Activated CD8-positive, alpha-beta memory T cell treated with anti-CD3 and anti-CD28 coated beads for 36 hours (primary cell): ENCODE data around the gene GAPT. TPM values are rescaled to one million over a fixed set of nuclear protein-coding genes. Genes with fewer than 3 reads are reported as not detected.

Experiments used
- CTCF ChIA-PET: fragments of 350-600 bp; sonication (Branson Sonifier 250); formaldehyde crosslinking; loops from one replicate; lab custom pipeline; 2021; ENCODE audit warnings: antibody characterized with exemption; lab: Charles Lee
- POLR2A ChIA-PET: fragments of 350-600 bp; sonication (Branson Sonifier 250); formaldehyde crosslinking; loops from one replicate; lab custom pipeline; 2021; ENCODE audit warnings: antibody characterized with exemption; lab: Charles Lee
- total RNA-seq, 2 experiments: library from RNA; stranded (reverse); gene quantifications; one replicate each; pipeline ENCODE4 v1.2.3, GENCODE V29; 2021

The GAPT gene
- not detected for total RNA-seq

DNA sequence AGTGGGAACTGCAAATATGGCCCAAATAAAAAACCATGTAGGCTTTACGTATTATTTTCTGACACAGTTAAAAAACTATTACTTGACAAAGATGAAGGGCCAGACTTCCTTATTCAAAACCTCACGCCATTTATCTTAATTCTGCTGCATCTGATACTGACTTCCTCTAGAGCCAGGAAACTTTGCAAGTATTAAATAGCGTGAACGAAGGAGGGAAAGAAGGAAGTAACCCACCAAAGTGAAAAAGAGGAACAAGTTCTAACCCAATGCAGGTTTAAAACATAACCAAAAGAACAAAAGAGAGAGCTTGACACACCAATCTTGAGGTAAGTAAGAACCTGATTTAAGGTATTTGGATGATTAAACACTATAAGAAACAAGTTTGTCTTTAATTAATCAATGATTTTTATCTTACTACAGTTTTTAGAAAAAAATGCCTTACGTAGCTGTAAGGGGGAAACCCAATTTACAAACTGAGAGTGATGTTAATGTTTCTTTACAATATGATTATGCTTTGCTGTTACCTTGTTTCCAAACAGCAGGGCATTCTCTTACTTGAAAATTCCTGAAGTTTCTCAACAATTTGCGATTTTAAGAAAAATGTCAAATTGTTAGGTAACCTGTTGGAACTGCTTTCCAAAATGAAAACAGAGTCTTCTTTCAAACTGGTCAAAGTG is at the start of gene GAPT:
Gene GAPT, plus strand, starts transcription at position 220 of the 677 bp plus-strand sequence. CDS start 3,102 bp downstream, outside the sequence.
- CTCF ChIA-PET: no interaction called here
- POLR2A ChIA-PET: no interaction called here

DNA sequence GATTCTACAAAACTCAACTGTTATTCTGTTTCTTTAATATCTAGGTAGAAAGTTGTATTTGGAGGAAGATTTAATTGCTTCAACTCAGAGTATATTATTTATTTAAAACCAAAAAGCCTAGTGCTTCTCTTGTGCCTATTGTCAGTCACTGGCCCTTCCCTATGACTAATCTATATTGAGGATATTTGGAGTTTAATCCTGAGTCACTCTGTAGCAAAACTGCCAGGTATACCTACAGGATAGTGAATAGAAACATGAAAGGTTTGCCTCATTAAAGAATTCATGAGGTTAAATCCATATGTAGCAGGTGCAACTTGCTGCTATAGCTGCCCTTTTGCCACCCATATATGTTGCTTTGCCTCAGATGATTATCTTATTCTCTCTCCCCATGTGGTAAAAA is 46.4 kb upstream of the GAPT start:
- ChIA-PET POLR2A (no interaction called here), CTCF (no interaction called here)

DNA sequence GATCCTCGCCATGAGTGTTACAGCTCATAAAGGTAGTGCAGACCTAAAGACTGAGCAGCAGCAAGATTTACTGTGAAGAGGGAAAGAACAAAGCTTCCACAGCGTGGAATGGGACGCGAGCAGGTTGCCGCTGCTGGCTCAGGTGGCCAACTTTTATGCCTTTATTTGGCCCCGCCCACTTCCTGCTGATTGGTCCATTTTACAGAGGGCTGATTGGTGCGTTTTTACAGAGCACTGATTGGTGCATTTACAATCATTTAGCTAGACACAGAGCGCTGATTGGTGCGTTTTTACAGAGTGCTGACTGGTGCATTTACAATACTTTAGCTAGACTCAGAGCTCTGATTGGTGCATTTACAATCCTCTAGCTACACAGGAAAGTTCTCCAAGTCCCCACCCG is 45.2 kb upstream of the GAPT start:
- ChIA-PET POLR2A (no interaction called here), CTCF (no interaction called here)

DNA sequence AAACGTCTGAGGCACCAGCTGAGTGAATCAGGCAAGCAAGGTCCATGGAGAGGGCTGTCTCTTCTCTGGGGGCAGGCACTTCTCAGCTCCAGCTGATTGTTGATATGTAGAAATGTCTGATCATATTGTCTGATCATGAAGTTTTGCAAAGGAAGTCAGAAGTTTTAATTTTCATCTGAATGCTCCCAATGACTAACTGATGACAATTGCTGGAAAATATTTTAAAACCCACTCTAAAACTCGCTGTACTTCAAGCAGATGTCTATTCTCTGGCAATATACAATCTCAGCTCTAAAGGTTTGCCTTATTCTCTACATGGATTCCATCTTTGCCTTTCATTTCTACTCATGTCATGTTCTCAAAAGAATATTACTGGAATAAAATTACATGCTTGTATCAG is 44.0 kb upstream of the GAPT start:
- CTCF ChIA-PET: no interaction called here
- POLR2A ChIA-PET: no interaction called here

DNA sequence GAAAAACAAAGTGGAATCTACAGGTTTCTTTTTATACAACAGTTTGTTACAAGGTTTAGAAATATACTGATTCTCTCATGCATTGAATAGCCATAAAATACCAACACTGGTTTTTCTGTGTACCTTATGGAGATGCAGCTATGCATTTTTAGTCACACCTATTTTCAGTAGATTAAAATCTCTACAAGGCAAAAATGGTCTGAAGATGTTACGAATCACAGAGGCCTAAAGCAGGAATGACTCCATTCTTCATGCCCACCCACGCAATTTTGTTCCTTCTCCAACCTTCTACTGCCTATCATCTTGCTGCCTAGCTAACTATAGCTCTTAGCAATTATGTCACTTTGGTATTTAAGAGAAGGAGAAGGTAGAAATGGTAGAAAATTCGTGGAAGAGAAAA is 41.2 kb upstream of the GAPT start:
- ChIA-PET POLR2A (no interaction called here), CTCF (no interaction called here)

DNA sequence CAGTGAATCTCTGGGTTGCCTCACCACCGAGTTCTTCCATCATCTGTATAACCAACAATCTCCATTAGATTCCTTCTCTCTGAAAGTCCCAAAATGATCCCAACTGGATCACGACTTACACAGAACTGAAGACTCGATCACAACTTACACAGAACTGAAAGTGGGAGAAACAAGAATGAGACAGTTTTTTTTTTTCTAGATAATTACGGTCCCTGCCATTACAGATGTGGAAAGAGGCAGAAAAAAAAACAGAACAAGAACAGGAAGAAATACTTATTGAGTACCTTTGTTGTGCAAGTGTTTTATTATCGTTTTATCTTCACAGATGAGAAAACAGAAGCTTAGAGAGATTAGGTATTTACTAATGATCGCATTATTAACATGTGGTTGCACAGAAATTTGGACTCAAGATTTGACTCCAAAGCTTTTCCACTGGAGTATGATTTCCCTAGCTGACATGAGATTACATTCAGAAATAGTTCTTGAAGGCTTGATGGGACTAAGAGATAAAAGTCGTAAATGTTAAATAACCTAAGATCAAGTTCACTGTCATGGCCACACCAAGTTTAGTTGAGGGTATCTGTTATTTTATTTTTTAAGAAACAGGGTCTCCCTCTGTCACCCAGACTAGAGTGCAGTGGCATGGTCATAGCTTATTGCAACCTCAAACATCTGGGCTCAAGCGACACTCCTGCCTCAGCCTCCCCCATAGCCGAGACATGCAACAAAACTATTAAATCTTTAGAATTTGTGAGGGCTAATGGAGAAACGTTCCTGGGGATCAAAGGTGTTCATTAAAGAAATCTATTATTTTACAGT is 40.2 kb upstream of the GAPT start:
- ChIA-PET CTCF (no interaction called here), POLR2A (no interaction called here)

DNA sequence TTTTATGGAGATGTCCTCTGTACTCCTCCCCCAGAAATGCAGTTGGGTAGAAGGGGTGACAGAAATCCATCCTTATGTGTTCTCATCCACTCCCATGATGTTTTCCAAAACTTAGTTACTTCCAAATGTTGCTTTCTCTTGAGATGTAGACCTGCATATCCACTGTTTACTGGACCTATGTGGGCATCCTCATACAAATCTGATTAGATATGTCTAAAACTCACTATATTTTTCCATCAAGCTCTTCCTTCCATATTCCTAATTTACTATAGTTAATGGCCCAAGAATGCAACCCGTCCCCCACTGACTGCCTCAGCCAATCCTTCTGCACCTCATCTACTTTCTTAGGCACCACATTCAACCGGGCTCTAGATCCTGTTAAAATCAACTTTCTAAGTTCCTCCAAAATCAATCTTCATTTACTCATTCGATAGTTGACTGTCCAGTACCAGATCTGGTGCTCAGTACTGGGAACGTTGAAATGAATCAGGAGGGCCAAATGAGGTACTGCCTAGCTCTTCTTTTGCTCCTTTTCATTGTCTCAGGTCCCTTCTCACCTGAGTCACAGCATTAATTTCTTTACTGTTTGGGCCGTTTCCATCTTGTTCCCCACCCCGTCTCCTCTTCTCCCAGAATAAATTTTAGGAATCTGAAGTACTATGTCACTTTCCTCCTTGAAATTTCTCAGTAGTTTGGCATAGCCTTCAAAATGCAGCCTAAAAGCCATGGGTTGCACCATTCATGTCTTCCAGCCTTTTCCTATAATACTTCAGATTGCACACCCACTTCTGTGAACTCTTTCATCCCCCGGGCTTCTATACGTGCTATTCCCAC is 39.3 kb upstream of the GAPT start:
- POLR2A ChIA-PET: no interaction called here
- CTCF ChIA-PET: no interaction called here

DNA sequence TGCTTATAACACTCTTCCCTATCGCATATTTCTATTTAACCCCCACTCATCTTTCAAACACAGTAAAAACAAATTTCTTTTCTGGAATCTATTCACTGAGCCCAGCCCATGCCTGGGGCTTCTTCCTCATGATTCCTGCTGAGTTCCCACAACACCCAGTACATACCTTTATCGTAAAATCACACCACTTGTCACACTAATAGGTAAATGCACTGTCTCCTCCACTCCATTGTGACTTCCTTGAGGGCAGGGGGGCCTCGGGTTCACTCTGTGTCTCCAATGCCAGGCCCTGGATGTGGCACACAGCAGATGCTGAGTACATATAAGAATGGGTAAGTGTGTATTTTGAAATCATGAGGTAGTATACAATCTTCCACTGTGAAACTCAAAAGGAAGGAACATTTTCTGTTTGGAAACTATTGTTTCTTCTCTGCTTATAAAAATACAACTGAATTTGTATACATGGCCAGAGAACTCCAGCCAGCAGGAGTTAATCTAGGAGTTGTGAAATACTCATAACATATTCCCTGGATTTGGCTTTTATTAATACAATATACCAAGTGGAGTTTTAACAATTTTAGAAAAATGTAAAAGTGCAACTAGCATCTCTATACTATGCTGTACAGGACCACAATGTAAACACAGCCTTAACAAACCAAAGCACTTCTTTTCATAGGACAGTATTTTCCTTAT is 38.5 kb upstream of the GAPT start:
- CTCF ChIA-PET: no interaction called here
- POLR2A ChIA-PET: no interaction called here

DNA sequence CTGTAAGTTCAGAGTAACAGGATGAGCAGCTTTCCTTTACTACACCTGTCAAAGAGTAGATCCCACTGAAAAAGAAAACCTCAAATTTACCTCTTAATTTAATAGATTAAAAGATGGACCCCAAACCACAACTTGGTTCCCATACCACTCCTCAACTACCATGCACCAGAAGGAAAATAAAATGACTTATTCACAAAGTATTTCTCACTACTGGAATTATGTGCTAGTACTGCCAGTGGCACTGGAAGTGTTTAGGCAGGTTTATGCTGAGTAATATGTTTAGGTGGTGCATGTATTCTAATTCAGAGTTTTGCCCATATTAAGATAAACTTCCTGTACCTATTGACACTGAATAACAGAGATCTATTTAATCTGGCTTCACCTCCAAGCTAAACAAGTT is 37.9 kb upstream of the GAPT start:
- CTCF ChIA-PET: no interaction called here

DNA sequence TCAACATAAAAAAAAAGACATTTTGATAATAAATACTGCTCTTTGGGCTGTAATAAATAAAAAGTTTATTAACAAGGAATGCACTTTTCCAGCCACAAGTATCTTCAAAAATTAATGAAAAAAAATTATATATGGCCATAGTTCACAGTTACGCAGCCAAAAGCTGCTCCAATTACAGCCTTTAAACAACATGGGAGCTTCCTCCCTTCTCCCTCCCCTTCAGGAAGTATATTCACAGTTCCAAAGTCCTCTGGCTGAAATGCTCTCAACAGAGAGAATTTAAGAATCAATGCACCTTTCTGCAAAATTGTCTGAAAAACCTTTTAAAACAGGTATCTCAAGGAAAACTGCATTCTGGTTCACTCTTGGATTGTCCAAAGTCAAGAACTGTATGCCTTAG is 37.2 kb upstream of the GAPT start:
- ChIA-PET POLR2A (no interaction called here), CTCF (no interaction called here)

More for the DNA sequence above, 37.9 kb upstream of the GAPT start:
- POLR2A ChIA-PET: no interaction called here

DNA sequence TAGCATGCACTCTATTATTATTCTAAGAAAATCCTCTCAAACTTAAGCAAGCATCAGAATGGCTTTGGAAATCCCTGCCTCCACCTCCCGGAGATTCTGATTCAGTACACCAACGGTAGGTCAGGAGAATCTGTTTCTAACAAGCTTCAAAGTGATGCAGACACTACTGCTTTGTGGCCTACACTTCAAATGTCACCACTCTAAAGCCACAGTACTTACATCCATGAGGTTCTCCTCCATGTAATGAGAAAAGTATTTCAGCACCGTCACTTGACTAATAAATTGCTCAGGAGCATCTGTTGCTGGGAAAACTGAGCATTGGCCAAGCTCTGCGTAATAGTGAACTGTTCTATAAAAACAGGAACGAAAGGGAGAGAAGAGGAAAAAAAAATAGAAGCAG is 36.2 kb upstream of the GAPT start:
- ChIA-PET POLR2A (no interaction called here), CTCF (no interaction called here)

DNA sequence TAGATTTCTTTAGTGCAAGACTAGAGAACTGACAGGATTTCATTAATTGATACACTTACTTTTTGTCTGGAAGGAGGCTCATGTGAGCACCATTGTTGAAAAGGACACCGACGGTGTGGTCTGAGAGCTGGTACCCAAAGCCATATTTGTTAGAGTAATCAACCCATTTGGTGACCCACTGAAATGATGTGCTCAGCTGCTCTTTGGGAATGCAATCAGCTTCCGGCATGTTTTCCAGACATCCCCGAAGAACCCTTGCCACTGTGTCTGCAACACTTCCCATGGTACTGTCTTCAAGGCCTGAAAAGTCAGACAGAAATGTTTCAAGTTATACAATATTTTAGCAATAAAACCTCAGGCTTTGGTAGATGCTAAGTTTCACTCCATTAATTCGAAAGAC is 35.8 kb upstream of the GAPT start:
- POLR2A ChIA-PET: no interaction called here
- CTCF ChIA-PET: interaction anchor here (1.4 kb wide), 1 partner anchor 11 kb away, joined by 3 read pairs; no protein-coding TSS in a partner anchor

DNA sequence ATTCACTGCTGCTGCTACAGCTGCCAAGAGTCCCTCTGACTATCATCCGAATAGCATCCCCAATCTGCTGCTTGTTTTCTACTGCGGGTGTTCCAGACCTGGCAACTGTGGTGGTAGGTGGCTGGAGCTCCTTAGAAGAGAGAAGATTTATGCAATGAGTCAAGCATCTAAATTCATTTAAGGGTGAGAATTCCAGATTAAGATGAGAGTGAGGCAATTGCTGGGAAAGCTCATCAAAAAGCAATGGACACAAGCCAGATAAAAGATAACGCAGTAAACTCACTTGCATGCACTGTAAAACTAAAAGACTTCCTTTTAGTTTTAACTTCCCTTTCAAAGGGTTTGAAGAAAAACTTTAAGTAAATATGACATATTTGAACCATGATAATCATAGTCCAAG is 35.2 kb upstream of the GAPT start:
- CTCF ChIA-PET: interaction anchor here (1.4 kb wide), 1 partner anchor 11 kb away, joined by 3 read pairs; no protein-coding TSS in a partner anchor
- POLR2A ChIA-PET: no interaction called here

DNA sequence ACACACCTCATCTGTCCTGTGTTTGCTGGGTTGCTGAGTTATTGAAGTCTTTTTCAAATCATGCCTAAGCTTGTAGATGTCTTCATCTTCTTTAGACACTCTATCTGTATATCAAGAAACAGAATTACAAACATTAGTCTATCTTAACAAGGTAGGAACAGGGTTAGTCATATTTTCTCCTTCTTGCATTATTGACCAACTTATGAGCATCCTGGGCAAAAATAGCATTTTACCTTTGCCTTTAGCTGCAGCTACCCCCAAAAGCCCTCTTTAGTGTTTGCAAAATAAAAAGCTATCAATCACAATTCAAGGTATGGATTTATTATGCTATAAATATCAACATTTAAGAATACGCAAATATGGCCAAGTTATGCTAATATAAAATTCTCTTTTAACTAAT is 34.7 kb upstream of the GAPT start:
- ChIA-PET CTCF (interaction anchor here (1.4 kb wide), 1 partner anchor 10 kb away, joined by 3 read pairs; no protein-coding TSS in a partner anchor), POLR2A (no interaction called here)

DNA sequence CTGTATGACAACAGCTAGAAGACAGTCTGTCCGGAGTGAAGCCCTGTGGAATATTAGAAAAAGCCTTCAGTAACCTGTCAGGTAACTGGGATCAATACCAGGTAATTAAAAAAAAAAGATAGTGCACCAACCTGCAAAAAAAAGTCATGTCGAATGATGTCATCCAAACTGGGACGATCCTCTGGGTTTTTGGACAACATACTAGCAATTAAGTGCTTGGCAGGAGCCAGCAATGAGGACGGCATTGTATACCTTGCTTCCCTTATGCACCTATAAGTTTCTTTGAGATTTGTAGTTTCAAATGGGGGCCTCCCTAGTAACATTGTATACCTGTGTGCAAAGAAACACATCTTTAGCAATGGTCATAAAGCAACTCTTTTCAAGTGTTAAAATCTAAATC is 34.2 kb upstream of the GAPT start:
- ChIA-PET CTCF (interaction anchor here (1.4 kb wide), 1 partner anchor 10 kb away, joined by 3 read pairs; no protein-coding TSS in a partner anchor), POLR2A (no interaction called here)

DNA sequence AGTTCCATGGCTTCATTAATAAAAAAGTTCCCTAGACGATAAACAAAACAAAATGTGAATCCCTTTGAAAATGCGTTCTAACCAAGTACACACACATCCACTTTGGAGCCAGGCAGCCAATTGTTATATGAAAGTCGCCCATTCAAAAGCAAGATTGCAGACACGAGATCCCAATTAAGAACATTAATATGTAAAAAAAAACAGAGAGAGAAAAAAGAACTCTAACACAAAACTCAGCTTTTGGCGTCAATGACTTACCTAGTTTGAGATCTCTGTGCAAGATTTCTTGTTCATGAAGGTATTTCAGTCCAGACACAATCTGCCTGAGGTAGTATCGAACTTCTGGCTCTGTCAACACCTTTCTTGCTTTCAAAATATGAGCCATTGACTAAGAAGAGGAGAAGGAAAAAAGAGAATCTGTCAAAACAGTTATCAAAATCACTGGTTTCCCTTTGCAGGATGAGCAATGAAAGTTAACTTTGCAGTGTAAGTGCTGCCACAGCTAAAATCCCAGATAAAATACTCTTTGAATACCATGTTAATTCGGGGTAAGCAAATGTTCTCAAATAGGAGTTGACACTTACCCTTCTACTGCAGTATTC is 33.0 kb upstream of the GAPT start:
- ChIA-PET CTCF (no interaction called here), POLR2A (no interaction called here)

DNA sequence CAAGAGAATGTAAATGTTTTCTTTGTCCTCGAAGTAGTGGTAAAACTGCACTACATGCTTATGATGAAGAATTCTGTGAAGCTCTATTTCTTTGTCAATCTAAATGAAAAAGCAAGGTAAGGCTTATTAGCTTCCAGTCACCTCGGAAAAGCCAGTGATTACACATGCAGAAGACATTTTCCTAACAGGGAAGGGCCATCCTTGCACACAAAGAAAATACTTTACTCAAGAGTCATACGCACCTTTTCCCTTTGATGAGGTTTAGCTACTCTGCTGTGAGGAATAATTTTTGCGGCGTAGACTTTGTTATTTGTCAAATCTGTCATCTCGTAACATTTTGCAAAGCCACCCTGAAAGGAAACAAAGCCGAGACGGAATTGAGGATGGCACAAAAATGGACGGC is 32.5 kb upstream of the GAPT start:
- ChIA-PET CTCF (no interaction called here), POLR2A (no interaction called here)

DNA sequence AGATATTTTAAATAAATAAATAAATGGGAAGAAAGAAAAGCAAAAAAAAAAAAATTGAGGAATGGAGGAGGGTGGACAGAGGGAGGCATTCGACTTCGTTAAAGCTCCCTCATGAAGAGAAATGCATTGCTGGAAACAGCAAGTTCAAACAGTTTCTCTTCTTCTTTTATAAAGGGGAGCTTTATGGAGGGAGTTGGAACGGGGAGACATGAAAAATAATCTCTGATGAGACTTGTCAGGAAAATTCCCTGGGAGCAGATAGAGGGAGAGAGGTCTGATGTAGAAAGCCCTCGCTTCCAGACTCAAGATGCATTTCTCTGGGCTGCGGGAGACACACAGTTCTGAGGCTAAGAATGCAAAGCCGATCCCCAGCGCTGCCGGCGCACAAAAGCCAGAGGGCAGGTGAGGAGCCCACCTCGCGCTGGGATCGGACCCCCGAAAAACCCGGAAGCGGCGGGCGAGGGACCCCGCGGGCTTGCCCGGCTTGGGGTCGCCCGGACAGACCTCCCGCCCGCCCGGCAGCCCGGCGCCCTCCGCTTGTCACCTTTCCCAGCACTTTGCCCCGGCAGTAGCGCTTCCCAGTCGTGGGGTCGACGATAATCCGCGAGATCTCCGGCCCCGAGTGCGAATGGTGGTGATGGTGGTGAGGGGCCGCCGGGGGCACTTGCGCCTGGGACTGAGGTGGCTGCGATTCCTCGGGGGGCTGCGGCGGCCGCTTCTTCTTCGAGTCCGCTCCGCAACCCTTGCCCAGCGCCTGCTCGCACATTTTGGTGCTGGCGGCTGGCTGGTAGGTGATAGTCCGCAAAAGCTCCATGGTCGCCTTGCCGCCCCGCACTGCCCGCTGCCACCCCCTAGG is 31.9 kb upstream of the GAPT start:
- POLR2A ChIA-PET: no interaction called here
- CTCF ChIA-PET: interaction anchor here (1.8 kb wide), 1 partner anchor 682 kb away, joined by 3 read pairs; no protein-coding TSS in a partner anchor
